ENCODE measurements around the gene NREP. TPM values are rescaled to one million over a fixed set of nuclear protein-coding genes. Genes with fewer than 3 reads are reported as not detected.

Gene NREP
- total RNA-seq, 2 donors from 2014 or later: 16.6 to 19.0 TPM

DNA sequence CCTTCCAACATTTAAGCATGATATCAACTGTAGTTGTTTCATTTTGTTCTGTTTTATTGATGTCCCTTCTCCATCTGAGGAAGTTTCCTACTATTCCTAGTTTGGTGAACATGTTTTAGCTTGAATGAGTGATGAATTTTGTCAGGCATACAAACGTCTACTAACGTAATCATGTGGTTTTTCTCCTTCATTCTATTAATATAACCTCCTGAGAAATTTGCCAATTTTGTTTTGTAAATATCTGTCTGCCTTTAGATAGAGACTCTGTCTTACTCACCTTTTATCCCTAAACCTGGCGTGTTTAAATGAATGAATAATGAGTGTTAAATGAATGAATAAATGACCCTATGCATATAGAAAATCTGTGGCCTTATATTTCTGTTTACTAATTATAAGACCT lies 26.5 kb upstream of the NREP start:
- H3K9me3 ChIP-seq: no peaks in the 10 kb centered on the region
- H3K4me3 ChIP-seq: no peak overlapping the region
- H3K4me1 ChIP-seq: no peaks in the 10 kb centered on the region
- no peaks in the 10 kb centered on the region for H3K36me3 ChIP-seq
- H3K9ac ChIP-seq (ENCODE audit: low read depth in 2 of 2, low read length in 2 of 2): no peak overlapping the region
- intact Hi-C loops (cut with DNase I): no loop called here
- H3K27ac ChIP-seq: no peak overlapping the region
- no peak for DNase-seq
- no peaks in the 10 kb centered on the region for H3K27me3 ChIP-seq
- TF ChIP-seq, protein P1, sequence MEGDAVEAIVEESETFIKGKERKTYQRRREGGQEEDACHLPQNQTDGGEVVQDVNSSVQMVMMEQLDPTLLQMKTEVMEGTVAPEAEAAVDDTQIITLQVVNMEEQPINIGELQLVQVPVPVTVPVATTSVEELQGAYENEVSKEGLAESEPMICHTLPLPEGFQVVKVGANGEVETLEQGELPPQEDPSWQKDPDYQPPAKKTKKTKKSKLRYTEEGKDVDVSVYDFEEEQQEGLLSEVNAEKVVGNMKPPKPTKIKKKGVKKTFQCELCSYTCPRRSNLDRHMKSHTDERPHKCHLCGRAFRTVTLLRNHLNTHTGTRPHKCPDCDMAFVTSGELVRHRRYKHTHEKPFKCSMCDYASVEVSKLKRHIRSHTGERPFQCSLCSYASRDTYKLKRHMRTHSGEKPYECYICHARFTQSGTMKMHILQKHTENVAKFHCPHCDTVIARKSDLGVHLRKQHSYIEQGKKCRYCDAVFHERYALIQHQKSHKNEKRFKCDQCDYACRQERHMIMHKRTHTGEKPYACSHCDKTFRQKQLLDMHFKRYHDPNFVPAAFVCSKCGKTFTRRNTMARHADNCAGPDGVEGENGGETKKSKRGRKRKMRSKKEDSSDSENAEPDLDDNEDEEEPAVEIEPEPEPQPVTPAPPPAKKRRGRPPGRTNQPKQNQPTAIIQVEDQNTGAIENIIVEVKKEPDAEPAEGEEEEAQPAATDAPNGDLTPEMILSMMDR (IDR thresholded peaks at IDR 0.05): no peak

DNA sequence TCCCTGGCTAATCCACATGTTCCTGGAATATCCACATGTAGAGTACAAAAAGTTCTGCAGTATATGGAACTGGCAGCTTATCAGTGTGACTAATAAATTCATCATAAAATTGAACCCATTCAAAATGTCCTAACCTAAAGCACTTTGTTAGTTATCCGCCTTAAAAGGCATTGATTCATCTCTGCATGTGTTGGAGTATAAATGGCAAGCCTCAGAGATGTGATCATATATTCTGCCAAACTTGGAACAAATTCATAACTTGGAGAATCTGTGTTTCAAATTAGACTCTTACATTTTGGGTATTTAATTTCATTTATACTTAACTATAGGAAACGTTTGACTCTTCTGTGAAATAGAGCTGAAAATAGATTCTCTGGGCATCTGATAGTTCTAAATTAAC lies 25.2 kb upstream of the NREP start:
- H3K4me3 ChIP-seq: no peak overlapping the region
- TF ChIP-seq, protein P1 (IDR thresholded peaks at IDR 0.05): no peak
- no peaks in the 10 kb centered on the region for H3K27me3 ChIP-seq
- no peaks in the 10 kb centered on the region for H3K36me3 ChIP-seq
- no peaks in the 10 kb centered on the region for H3K4me1 ChIP-seq
- no peaks in the 10 kb centered on the region for H3K9me3 ChIP-seq
- intact Hi-C loops (cut with DNase I): no loop called here
- no peak overlapping the region for H3K9ac ChIP-seq (ENCODE audit: low read depth in 2 of 2, low read length in 2 of 2)
- no peak overlapping the region for H3K27ac ChIP-seq
- no peak for DNase-seq

DNA sequence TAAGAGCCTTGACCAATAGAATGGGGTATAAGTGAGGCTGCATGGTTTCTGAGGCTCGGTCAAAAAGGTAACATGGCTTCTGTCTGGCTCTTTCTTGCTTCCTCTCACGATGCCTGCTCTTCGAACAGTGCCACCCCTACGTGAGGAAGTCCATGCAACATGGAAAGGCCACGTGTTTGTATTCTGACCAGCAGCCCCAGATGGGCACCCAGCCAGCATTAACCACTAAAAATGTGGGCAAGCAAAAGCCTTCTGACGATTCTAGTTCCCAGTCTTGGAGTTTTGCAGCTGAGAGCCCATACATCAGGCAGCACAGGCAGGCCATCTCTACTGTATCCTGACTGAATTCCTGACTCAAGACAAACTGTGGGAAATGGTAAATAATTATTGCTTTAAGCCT lies 24.2 kb upstream of the NREP start:
- Histone ChIP-seq H3K9ac (ENCODE audit: low read depth in 2 of 2, low read length in 2 of 2) (no peak overlapping the region), H3K27me3 (no peaks in the 10 kb centered on the region), H3K4me3 (no peak overlapping the region), H3K27ac (no peak overlapping the region), H3K36me3 (no peaks in the 10 kb centered on the region), H3K9me3 (no peaks in the 10 kb centered on the region), H3K4me1 (no peaks in the 10 kb centered on the region)
- intact Hi-C loops (cut with DNase I): no loop called here
- peak; percentile 28 for DNase-seq
- TF ChIP-seq, protein P1 (IDR thresholded peaks at IDR 0.05): no peak

DNA sequence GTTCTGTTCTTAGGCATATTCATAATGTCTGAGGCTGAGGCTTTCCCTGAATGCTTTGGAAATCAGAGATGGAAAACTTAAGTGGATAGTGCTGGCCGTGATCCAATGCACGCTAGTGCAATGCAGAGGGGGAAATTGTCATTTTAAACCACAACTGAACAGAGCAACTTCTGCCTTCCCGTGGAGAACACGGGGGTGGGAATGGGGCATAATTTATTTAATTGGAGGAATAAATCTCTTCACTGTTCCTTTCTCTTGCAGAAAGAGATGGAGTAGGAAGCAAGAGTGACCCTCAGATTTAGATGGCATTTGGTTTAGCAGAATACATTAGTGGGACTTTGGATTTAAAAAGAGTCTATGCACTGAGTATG lies 22.9 kb upstream of the NREP start:
- no peak overlapping the region for H3K4me3 ChIP-seq
- no peaks in the 10 kb centered on the region for H3K36me3 ChIP-seq
- TF ChIP-seq, protein P1 (IDR thresholded peaks at IDR 0.05): no peak
- intact Hi-C loops (cut with DNase I): no loop called here
- no peaks in the 10 kb centered on the region for H3K27me3 ChIP-seq
- H3K4me1 ChIP-seq: no peaks in the 10 kb centered on the region
- no peak overlapping the region for H3K27ac ChIP-seq
- no peak for DNase-seq
- H3K9ac ChIP-seq (ENCODE audit: low read depth in 2 of 2, low read length in 2 of 2): no peak overlapping the region
- H3K9me3 ChIP-seq: no peaks in the 10 kb centered on the region

DNA sequence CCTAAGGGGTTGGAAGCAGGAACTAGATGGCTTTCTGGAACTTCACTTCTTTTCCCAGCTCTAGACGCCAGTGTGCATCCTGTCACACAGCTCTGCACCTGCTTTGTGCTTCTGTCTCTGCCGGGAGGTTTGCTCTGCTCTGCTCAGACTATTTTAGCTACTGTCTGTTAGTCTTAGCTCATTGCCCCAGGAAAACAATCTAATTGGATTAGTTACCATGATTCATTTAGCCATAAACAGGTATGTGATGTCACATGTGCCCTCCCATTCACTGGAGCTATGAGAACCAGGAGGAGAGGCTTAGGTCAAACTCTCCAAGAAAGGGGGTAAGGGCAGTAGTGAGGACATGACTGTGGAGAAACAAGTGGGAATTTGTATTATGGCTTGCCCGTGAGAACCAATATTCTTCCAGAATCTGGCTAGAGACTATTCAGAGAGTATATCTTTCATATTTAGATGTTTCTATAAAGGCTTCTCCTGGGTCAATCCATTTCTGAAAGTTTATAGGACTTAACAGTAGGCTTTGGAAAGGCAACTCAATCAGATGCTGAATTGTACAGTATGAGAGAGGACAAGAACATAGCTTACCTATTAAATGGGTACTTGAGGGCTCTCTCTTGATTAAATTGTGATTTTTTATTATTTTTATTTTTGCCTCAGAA lies 22.4 kb upstream of the NREP start:
- H3K4me1 ChIP-seq: peaks cover 4% of the 10 kb centered on the region
- no peak overlapping the region for H3K27ac ChIP-seq
- H3K36me3 ChIP-seq: no peaks in the 10 kb centered on the region
- DNase-seq: no peak
- TF ChIP-seq, protein P1 (IDR thresholded peaks at IDR 0.05): no peak
- no peaks in the 10 kb centered on the region for H3K27me3 ChIP-seq
- H3K9me3 ChIP-seq: no peaks in the 10 kb centered on the region
- intact Hi-C loops (cut with DNase I): no loop called here
- no peak overlapping the region for H3K4me3 ChIP-seq
- no peak overlapping the region for H3K9ac ChIP-seq (ENCODE audit: low read depth in 2 of 2, low read length in 2 of 2)
